ENCODE measurements around the gene KLHL14. TPM values are rescaled to one million over a fixed set of nuclear protein-coding genes. Genes with fewer than 3 reads are reported as not detected.

KLHL14 gene
- total and polyA plus RNA-seq, 9 donors, result 0.23 to 3.7 (median 1.5) TPM

DNA sequence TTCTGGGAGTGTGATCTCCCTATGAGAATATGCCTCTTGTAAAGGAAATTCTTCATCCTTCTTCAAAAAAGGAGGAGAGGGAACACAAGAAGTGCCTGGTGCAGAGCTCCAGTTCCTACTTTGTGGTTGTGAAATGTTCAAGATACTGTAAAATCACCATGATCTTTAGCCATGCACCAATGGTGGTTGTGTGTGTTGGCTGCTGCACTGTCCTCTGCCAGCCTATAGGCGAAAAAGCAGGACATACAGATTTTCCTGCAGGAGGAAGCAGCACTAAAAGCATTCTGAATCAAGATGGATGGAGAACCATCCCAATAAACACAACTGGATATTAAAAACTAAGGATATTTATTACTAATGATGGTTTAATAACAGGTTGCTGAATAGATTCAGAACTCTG lies 6.2 kb upstream of the KLHL14 start:
- no peak for DNase-seq
- TF ChIP-seq EP300 (IDR thresholded peaks at IDR 0.05), result no peak
- TF ChIP-seq, protein P1, sequence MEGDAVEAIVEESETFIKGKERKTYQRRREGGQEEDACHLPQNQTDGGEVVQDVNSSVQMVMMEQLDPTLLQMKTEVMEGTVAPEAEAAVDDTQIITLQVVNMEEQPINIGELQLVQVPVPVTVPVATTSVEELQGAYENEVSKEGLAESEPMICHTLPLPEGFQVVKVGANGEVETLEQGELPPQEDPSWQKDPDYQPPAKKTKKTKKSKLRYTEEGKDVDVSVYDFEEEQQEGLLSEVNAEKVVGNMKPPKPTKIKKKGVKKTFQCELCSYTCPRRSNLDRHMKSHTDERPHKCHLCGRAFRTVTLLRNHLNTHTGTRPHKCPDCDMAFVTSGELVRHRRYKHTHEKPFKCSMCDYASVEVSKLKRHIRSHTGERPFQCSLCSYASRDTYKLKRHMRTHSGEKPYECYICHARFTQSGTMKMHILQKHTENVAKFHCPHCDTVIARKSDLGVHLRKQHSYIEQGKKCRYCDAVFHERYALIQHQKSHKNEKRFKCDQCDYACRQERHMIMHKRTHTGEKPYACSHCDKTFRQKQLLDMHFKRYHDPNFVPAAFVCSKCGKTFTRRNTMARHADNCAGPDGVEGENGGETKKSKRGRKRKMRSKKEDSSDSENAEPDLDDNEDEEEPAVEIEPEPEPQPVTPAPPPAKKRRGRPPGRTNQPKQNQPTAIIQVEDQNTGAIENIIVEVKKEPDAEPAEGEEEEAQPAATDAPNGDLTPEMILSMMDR (IDR thresholded peaks at IDR 0.05), result no peak
- TF ChIP-seq POLR2A (IDR thresholded peaks at IDR 0.05), result no peak
- intact Hi-C loops (cut with DNase I), result no loop called here
- 80 to 88% (median 87%) methylated on average over 1 of the region's 1 CpG for WGBS, 3 donors
- Histone ChIP-seq H3K4me1 (ENCODE audit: insufficient read depth) (no peaks in the 10 kb centered on the region), H3K27ac (no peak overlapping the region), H3K27me3 (no peaks in the 10 kb centered on the region), H3K4me3 (no peak overlapping the region), H3K36me3 (no peaks in the 10 kb centered on the region), H3K9me3 (no peaks in the 10 kb centered on the region)

- TF ChIP-seq, protein P1 (IDR thresholded peaks at IDR 0.05), result no peak
- TF ChIP-seq EP300 (IDR thresholded peaks at IDR 0.05) (no peak), POLR2A (IDR thresholded peaks at IDR 0.05) (no peak)
- Histone ChIP-seq H3K4me1 (ENCODE audit: insufficient read depth) (no peaks in the 10 kb centered on the region), H3K9me3 (no peaks in the 10 kb centered on the region), H3K36me3 (no peaks in the 10 kb centered on the region), H3K27me3 (no peaks in the 10 kb centered on the region), H3K4me3 (no peak overlapping the region), H3K27ac (no peak overlapping the region)
- intact Hi-C loops (cut with DNase I), result no loop called here
- DNase-seq, result no peak
- WGBS, 3 donors, result 85 to 95% (median 92%) methylated on average over 2 of the region's 2 CpGs
Observed at GRCh38 chr18:32777049-32777448, 4.2 kb upstream of the KLHL14 start.

DNA sequence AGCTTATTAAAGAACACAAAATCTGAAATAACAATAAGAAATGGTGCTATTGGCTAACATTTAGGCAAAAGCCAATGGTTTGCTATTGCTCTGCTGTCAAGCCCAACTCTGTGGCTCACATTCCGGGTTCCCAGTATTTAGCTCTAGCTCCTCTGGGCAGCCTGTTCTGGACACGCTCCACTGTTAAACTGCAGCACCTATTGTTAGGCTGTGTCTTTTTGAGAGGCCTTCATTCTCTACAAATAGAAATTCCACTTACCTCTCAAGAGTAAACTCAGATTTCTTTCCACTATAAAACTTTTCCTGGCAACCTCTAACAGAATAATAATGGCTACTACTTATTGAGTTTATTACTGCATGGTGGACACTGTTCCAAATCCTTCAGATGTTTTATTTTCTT lies 3.7 kb upstream of the KLHL14 start:
- no peaks in the 10 kb centered on the region for H3K36me3 ChIP-seq
- no peaks in the 10 kb centered on the region for H3K4me1 ChIP-seq (ENCODE audit: insufficient read depth)
- TF ChIP-seq POLR2A (IDR thresholded peaks at IDR 0.05) (no peak), EP300 (IDR thresholded peaks at IDR 0.05) (no peak)
- TF ChIP-seq, protein P1 (IDR thresholded peaks at IDR 0.05), result no peak
- WGBS, 3 donors, result 69 to 97% (median 88%) methylated on average over 2 of the region's 2 CpGs
- no peak overlapping the region for H3K4me3 ChIP-seq
- no peak overlapping the region for H3K27ac ChIP-seq
- DNase-seq, result no peak
- H3K9me3 ChIP-seq, result no peaks in the 10 kb centered on the region
- intact Hi-C loops (cut with DNase I), result no loop called here
- H3K27me3 ChIP-seq, result no peaks in the 10 kb centered on the region

GRCh38 chr18:32775628-32776027 lies 2.8 kb upstream of the KLHL14 start:
- no peaks in the 10 kb centered on the region for H3K27me3 ChIP-seq
- intact Hi-C loops (cut with DNase I), result no loop called here
- no peaks in the 10 kb centered on the region for H3K9me3 ChIP-seq
- no peak for DNase-seq
- TF ChIP-seq EP300 (IDR thresholded peaks at IDR 0.05) (no peak), POLR2A (IDR thresholded peaks at IDR 0.05) (no peak)
- TF ChIP-seq, protein P1 (IDR thresholded peaks at IDR 0.05), result no peak
- WGBS, 3 donors, result 83 to 89% (median 87%) methylated on average over 6 of the region's 6 CpGs
- H3K36me3 ChIP-seq, result no peaks in the 10 kb centered on the region
- peaks cover 4% of the 10 kb centered on the region for H3K4me1 ChIP-seq (ENCODE audit: insufficient read depth)
- no peak overlapping the region for H3K4me3 ChIP-seq
- no peak overlapping the region for H3K27ac ChIP-seq

- Histone ChIP-seq H3K4me1 (ENCODE audit: insufficient read depth) (peaks cover 9% of the 10 kb centered on the region), H3K9me3 (no peaks in the 10 kb centered on the region), H3K27ac (no peak overlapping the region), H3K36me3 (no peaks in the 10 kb centered on the region), H3K27me3 (no peaks in the 10 kb centered on the region), H3K4me3 (no peak overlapping the region)
- no peak for DNase-seq
- intact Hi-C loops (cut with DNase I), result no loop called here
- TF ChIP-seq EP300 (IDR thresholded peaks at IDR 0.05) (no peak), POLR2A (IDR thresholded peaks at IDR 0.05) (no peak)
- TF ChIP-seq, protein P1 (IDR thresholded peaks at IDR 0.05), result no peak
Observed at GRCh38 chr18:32773382-32773712, 524 bp upstream of the KLHL14 start.

Data from ovary (tissue), 9 donors.